ENCODE data around the gene UNC79. TPM values are rescaled to one million over a fixed set of nuclear protein-coding genes. Genes with fewer than 3 reads are reported as not detected.

UNC79 gene
- total and polyA plus RNA-seq, 10 of the 15 experiments (the other 5 are each of a cell fraction or from before 2014, with no cell fraction given), result 0.04 to 0.29 (median 0.14) TPM

DNA sequence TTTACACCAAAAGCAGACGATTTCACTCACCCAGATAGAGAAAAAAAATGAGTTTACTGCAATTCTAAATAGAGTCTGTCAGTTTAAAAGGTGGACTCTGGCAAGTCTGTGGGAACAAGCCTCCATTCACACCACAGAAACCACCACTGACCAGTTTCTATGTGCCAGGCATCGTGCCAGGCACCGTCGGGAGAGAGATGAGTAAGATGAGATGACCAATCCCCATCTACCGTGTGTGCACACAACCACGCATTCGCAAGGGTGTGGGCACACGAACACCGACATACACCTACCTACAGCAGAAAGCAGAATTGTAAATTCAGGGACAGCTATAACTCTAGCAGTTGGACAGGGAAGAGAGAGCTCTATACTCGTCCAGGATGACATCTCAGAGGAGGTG, 299.3 kb downstream of the UNC79 start (continued):
- TF ChIP-seq PAX5 (IDR thresholded peaks at IDR 0.05; ENCODE audit: borderline replicate concordance, low read depth, low read length) (no peak), SUPT20H (IDR thresholded peaks at IDR 0.05; ENCODE audit: borderline replicate concordance, control insufficient read depth, low read depth, low read length) (no peak), CREM (IDR thresholded peaks at IDR 0.05; ENCODE audit: low read depth) (no peak)

DNA sequence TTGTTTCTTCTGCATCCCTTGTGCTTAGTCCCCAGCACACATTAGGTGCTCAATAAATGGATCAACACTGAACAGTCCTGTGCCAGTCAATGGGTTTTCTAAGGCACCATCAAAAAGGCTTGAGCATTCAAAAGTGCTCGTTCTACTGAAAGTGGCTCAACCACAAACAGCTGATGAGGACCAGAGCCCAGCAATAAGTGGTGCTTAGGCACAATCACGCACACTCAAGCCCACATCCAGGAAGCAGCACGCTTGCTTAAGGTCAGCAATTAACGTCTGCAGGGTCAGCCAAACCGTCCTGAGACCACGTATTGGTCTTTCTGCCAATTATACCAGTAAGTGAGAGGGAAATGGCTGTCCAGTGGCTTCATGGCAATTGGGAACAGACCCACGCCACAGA, 301.0 kb downstream of the UNC79 start:
- no peaks in the 10 kb centered on the region for H3K9me3 ChIP-seq (replicated peaks; ENCODE audit: control insufficient read depth, insufficient read depth, low read length)
- DNase-seq (ENCODE audit: low read depth, low spot score), result no peak
- ChIA-PET RAD21 (ENCODE audit: unreplicated experiment) (no interaction called here), SMC1A (ENCODE audit: uncharacterized antibody, unreplicated experiment) (no interaction called here), CTCF (no interaction called here), POLR2A (no interaction called here)
- H3K9ac ChIP-seq (ENCODE audit: control insufficient read depth, insufficient read depth, low read length), result no peak overlapping the region
- no TSS peak for BruUV-seq (replicated peaks)
- no peaks in the 10 kb centered on the region for H4K20me1 ChIP-seq (ENCODE audit: control insufficient read depth, insufficient read depth)
- H3K4me2 ChIP-seq (ENCODE audit: control insufficient read depth, insufficient read depth), result no peak overlapping the region
- intact Hi-C loops (cut with micrococcal nuclease; ENCODE audit: unreplicated experiment), result loop anchor here (5.0 kb wide), 1 partner anchor 161 kb away; no protein-coding TSS in a partner anchor
- no peak overlapping the region for H3K4me3 ChIP-seq
- 3% methylated on average over 7 of the region's 7 CpGs for WGBS (ENCODE audit: insufficient coverage, insufficient replicate concordance, low lambda C conversion rate, missing lambda C conversion rate)
- no peaks in the 10 kb centered on the region for H3K79me2 ChIP-seq (ENCODE audit: control insufficient read depth, insufficient read depth, low read length)
- H3K27ac ChIP-seq (ENCODE audit: control insufficient read depth, insufficient read depth), result no peak overlapping the region
- FAIRE-seq, result no peak
- H3K36me3 ChIP-seq (ENCODE audit: control insufficient read depth in 2 of 2, insufficient read depth in 2 of 2, low read length in 1 of 2), result no peaks in the 10 kb centered on the region
- TF ChIP-seq, protein P1, sequence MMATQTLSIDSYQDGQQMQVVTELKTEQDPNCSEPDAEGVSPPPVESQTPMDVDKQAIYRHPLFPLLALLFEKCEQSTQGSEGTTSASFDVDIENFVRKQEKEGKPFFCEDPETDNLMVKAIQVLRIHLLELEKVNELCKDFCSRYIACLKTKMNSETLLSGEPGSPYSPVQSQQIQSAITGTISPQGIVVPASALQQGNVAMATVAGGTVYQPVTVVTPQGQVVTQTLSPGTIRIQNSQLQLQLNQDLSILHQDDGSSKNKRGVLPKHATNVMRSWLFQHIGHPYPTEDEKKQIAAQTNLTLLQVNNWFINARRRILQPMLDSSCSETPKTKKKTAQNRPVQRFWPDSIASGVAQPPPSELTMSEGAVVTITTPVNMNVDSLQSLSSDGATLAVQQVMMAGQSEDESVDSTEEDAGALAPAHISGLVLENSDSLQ (IDR thresholded peaks at IDR 0.05), result no peak
- TF ChIP-seq, protein P2, sequence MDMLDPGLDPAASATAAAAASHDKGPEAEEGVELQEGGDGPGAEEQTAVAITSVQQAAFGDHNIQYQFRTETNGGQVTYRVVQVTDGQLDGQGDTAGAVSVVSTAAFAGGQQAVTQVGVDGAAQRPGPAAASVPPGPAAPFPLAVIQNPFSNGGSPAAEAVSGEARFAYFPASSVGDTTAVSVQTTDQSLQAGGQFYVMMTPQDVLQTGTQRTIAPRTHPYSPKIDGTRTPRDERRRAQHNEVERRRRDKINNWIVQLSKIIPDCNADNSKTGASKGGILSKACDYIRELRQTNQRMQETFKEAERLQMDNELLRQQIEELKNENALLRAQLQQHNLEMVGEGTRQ (IDR thresholded peaks at IDR 0.05; ENCODE audit: borderline replicate concordance, low read depth, low read length), result no peak
- TF ChIP-seq, protein P3, sequence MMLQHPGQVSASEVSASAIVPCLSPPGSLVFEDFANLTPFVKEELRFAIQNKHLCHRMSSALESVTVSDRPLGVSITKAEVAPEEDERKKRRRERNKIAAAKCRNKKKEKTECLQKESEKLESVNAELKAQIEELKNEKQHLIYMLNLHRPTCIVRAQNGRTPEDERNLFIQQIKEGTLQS (IDR thresholded peaks at IDR 0.05; ENCODE audit: borderline replicate concordance, extremely low read depth, low read depth, low read length), result no peak
- no peak for TF ChIP-seq SP1 (IDR thresholded peaks at IDR 0.05; ENCODE audit: low read depth, low read length)
- TF ChIP-seq, protein P4, sequence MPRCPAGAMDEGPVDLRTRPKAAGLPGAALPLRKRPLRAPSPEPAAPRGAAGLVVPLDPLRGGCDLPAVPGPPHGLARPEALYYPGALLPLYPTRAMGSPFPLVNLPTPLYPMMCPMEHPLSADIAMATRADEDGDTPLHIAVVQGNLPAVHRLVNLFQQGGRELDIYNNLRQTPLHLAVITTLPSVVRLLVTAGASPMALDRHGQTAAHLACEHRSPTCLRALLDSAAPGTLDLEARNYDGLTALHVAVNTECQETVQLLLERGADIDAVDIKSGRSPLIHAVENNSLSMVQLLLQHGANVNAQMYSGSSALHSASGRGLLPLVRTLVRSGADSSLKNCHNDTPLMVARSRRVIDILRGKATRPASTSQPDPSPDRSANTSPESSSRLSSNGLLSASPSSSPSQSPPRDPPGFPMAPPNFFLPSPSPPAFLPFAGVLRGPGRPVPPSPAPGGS (IDR thresholded peaks at IDR 0.05; ENCODE audit: borderline replicate concordance, insufficient read depth, low read depth, low read length, poor library complexity, severe bottlenecking), result no peak
- no peak for TF ChIP-seq JUNB (IDR thresholded peaks at IDR 0.05)
- no peak for TF ChIP-seq EZH2 (IDR thresholded peaks at IDR 0.05; ENCODE audit: borderline replicate concordance, control insufficient read depth, low read depth, low read length)
- TF ChIP-seq IKZF2 (IDR thresholded peaks at IDR 0.05), result no peak
- in situ Hi-C loops (cut with MboI), result no loop called here
- no peaks in the 10 kb centered on the region for H3K27me3 ChIP-seq (replicated peaks in 1 of 2; ENCODE audit: control insufficient read depth in 2 of 2, insufficient read depth in 2 of 2, low read length in 1 of 2)
- ATAC-seq, result no peak
- H2AFZ ChIP-seq (ENCODE audit: control insufficient read depth, low read depth, low read length), result no peak overlapping the region
- no peaks in the 10 kb centered on the region for H3K4me1 ChIP-seq (ENCODE audit: control insufficient read depth, insufficient read depth, low read length)
